Esophagus muscularis mucosa (tissue), 4 donors: ENCODE results near the gene PFDN2. TPM values are rescaled to one million over a fixed set of nuclear protein-coding genes. Genes with fewer than 3 reads are reported as not detected.

Source experiments
- DNase-seq: peaks from one replicate; pipeline ENCODE4 v3.0.0-alpha.2; 2017; ENCODE audit errors: extremely low spot score
- H3K27ac ChIP-seq, 4 donors: fragments of 200-600 bp; sonication (generic); replicated peaks in 1 of 4; 1 replicate in 3 of 4; 2 replicates in 1 of 4; pipeline ENCODE4 v1.5.1; 2016 to 2019; ENCODE audit warnings: mild to moderate bottlenecking in 1 of 4
- H3K27me3 ChIP-seq, 4 donors: fragments of 200-600 bp; sonication (generic); one replicate each; pipeline versions ENCODE4 v1.5.1 to v1.6.0; 2016 to 2019
- H3K36me3 ChIP-seq, 4 donors: fragments of 200-600 bp; sonication (generic); one replicate each; pipeline ENCODE4 v1.5.1; 2016 to 2019
- H3K4me1 ChIP-seq, 4 donors: fragments of 200-600 bp; sonication (generic); one replicate each; pipeline ENCODE4 v1.5.1; 2016 to 2019
- H3K4me3 ChIP-seq, 4 donors: fragments of 200-600 bp; sonication (generic); 1 replicate in 2 of 4; 2 replicates in 2 of 4; pipeline ENCODE4 v1.5.1; 2016 to 2019; ENCODE audit warnings: mild to moderate bottlenecking in 4 of 4, moderate library complexity in 1 of 4
- H3K9me3 ChIP-seq, 4 donors: fragments of 200-600 bp; sonication (generic); 1 replicate in 3 of 4; 2 replicates in 1 of 4; pipeline ENCODE4 v1.5.1; 2016 to 2019
- EP300 ChIP-seq: sonication (generic); formaldehyde crosslinking; IDR thresholded peaks from one replicate; pipeline ENCODE4 v1.6.1; 2017; ENCODE audit warnings: antibody characterized with exemption
- POLR2A ChIP-seq: fragments of 450-650 bp; IDR thresholded peaks from one replicate; pipeline ENCODE4 v1.6.1; 2017; ENCODE audit warnings: antibody characterized with exemption, moderate library complexity, mild to moderate bottlenecking, low read depth
- POLR2AphosphoS5 ChIP-seq, 2 donors: sonication (generic); formaldehyde crosslinking; IDR thresholded peaks; one replicate each; pipeline ENCODE4 v1.6.1; 2017; ENCODE audit warnings: antibody characterized with exemption in 2 of 2
- WGBS: methylation state at CpG from one replicate; pipeline ENCODE4 v1.1.5; 2018; 5-methylcytosine and 5-hydroxymethylcytosine counted together
- intact Hi-C: fragments of 100-400 bp; cut with DNase I; formaldehyde crosslinking; loops from one replicate; pipeline ENCODE4 v1.15.1; 2023
- total RNA-seq, 4 donors: library from RNA; depleted of rRNA; stranded (reverse); fragments of >200 nt; gene quantifications; one replicate each; pipeline versions ENCODE4 v1.1.0 to v1.2.1, GENCODE V29; 2016
- TF ChIP-seq, protein P1 (sequence below), 3 experiments: fragments of 200-600 bp in 2 of 3; fragments of 450-650 bp in 1 of 3; sonication (generic) in 2 of 3; IDR thresholded peaks; one replicate each; pipeline ENCODE4 v1.5.1; 2017 to 2019; ENCODE audit warnings: antibody characterized with exemption in 3 of 3, mild to moderate bottlenecking in 2 of 3, moderate library complexity in 1 of 3

The PFDN2 gene
- total RNA-seq, 4 donors from 2014 or later, result 19.5 to 52.0 (median 40.5) TPM

DNA sequence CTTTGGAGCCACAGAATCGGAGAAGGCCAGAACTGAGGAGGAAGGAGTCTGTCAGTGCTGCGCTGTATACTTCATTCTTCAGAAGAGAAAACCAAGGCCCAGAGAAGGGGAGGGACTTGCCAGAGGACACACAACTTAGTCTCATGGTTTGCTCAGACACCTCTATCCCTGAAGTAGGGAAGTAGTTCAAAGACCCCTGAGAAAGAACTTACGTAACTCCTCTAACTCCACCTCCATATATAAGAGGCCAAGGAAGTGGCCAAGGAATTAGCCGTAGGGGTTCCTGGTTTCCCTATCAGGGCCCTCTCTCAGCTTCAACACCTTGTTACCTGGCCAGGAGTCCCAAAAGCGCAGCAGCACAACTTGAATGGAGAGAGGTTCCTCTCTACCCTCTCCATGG lies 27.9 kb downstream of the PFDN2 start:
- Histone ChIP-seq H3K27ac (no peak overlapping the region), H3K4me1 (no peaks in the 10 kb centered on the region), H3K36me3 (no peaks in the 10 kb centered on the region), H3K27me3 (peaks cover 0 to 17% (median 0%) of the 10 kb centered on the region in 4 donors), H3K9me3 (no peaks in the 10 kb centered on the region), H3K4me3 (no peak overlapping the region)
- WGBS, result 86% methylated on average over 5 of the region's 5 CpGs
- intact Hi-C loops, result no loop called here
- no peak for DNase-seq
- TF ChIP-seq POLR2AphosphoS5 (IDR thresholded peaks at IDR 0.05), result no peak
- TF ChIP-seq POLR2A, result no peak
- TF ChIP-seq EP300, result no peak
- TF ChIP-seq, protein P1, sequence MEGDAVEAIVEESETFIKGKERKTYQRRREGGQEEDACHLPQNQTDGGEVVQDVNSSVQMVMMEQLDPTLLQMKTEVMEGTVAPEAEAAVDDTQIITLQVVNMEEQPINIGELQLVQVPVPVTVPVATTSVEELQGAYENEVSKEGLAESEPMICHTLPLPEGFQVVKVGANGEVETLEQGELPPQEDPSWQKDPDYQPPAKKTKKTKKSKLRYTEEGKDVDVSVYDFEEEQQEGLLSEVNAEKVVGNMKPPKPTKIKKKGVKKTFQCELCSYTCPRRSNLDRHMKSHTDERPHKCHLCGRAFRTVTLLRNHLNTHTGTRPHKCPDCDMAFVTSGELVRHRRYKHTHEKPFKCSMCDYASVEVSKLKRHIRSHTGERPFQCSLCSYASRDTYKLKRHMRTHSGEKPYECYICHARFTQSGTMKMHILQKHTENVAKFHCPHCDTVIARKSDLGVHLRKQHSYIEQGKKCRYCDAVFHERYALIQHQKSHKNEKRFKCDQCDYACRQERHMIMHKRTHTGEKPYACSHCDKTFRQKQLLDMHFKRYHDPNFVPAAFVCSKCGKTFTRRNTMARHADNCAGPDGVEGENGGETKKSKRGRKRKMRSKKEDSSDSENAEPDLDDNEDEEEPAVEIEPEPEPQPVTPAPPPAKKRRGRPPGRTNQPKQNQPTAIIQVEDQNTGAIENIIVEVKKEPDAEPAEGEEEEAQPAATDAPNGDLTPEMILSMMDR (IDR thresholded peaks at IDR 0.05), result no peak

DNA sequence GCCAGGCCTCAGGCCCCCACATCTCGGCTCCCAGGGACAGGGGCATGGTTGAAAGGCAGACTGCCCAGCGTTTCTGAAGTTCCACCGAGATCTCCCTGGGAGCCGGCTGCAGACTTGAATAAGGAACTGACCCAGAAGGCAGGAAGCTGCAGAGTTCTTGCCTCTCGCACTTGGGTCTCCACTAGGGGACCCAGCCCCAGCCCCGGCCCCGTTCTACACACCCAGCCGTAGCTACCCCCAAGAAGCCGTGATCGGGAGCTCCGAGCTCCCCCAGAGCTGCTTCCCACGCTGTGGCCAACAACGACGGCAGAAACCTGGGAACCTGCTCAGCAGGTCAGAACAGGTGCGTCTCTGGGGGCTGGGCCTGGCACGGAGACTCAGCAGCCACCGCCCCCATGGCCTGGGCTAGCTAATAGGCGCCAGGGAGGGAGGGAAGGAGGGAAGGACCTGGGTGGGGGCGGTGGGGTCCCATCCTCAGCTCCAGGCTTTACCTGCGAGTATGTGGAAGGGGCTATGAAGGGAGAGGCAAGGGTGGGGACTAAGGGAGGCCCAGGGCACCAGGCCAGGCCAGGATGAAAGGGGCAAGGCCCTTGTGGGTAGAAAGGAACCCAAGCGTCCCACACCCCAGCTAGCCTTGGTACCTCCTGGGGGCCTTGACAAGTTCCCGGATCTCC lies 28.4 kb downstream of the PFDN2 start, which contains the start of gene NECTIN4:
Gene NECTIN4, minus strand, starts transcription at position 308 of the 674 bp plus-strand sequence. Its CDS starts 262 bp downstream, at position 46.
- intact Hi-C loops, result no loop called here
- no peaks in the 10 kb centered on the region for H3K36me3 ChIP-seq
- no peak within 1 kb of the TSS for H3K27ac ChIP-seq
- no peak for DNase-seq
- peaks cover 0 to 17% (median 0%) of the 10 kb centered on the region in 4 donors for H3K27me3 ChIP-seq
- no peaks in the 10 kb centered on the region for H3K9me3 ChIP-seq
- no peak within 1 kb of the TSS for H3K4me3 ChIP-seq
- 74% methylated on average over 15 of the region's 22 CpGs for WGBS
- TF ChIP-seq POLR2A, result no peak
- TF ChIP-seq, protein P1 (IDR thresholded peaks at IDR 0.05), result no peak
- TF ChIP-seq EP300, result no peak
- no peaks in the 10 kb centered on the region for H3K4me1 ChIP-seq

DNA sequence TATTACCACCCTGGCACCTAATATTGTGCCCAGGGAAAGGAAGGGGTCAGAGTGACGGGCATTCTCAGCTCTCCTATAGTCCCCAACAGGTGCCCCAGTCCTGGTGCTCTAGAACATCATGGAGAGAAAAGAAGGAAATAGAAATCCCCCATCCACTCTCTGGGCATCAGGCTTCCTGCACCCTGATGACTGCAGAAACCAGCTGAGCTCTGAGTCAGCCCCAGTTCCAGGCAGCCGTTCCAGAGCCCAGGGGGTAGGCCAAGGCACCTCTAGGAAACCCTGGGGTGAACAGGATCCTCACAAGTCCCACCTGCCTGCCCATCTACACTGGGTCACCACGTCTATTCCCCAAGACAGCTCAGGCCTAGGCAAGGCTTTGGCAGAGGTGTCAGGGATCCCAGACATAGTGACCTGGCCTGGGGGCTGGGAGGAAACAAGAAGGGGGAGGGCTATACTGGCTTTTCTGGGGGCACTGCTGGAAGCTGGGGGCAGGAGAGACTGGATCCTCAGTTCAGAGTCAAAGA lies 29.2 kb downstream of the PFDN2 start:
- intact Hi-C loops, result no loop called here
- no peaks in the 10 kb centered on the region for H3K36me3 ChIP-seq
- DNase-seq, result no peak
- H3K27me3 ChIP-seq, result peaks cover 0 to 17% (median 0%) of the 10 kb centered on the region in 4 donors
- no peak overlapping the region for H3K27ac ChIP-seq
- H3K9me3 ChIP-seq, result no peaks in the 10 kb centered on the region
- no peak overlapping the region for H3K4me3 ChIP-seq
- H3K4me1 ChIP-seq, result no peaks in the 10 kb centered on the region
- TF ChIP-seq POLR2A (no peak), EP300 (no peak), POLR2AphosphoS5 (IDR thresholded peaks at IDR 0.05) (no peak)
- TF ChIP-seq, protein P1 (IDR thresholded peaks at IDR 0.05), result no peak
- 91% methylated on average over 1 of the region's 3 CpGs for WGBS

DNA sequence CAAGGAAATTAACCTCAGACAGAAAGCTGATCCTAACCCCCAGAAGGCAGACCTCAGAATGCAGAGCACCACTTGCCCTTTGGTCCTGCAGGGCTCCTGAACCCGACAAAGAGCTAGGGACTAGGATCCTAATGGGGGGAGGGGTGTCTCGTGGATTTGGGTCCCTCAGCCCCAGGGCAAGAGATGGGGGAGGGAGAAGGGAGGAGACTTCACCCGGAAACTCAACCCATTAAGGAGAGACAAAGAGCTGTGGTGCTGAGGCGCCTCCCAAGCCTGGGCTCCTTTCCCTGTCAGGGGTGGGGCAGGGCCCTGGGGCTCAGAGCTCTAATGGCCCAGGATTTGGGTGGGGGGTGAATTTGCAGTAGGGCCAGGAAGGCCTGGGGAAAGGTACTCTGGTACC lies 31.4 kb downstream of the PFDN2 start:
- Histone ChIP-seq H3K27ac (no peak overlapping the region), H3K4me3 (no peak overlapping the region), H3K4me1 (no peaks in the 10 kb centered on the region), H3K27me3 (peaks cover 0 to 17% (median 0%) of the 10 kb centered on the region in 4 donors), H3K9me3 (no peaks in the 10 kb centered on the region), H3K36me3 (no peaks in the 10 kb centered on the region)
- 78% methylated on average over 4 of the region's 4 CpGs for WGBS
- DNase-seq, result no peak
- intact Hi-C loops, result no loop called here
- TF ChIP-seq, protein P1 (IDR thresholded peaks at IDR 0.05), result no peak
- TF ChIP-seq POLR2AphosphoS5 (IDR thresholded peaks at IDR 0.05) (no peak), POLR2A (no peak), EP300 (no peak)
